Hematopoietic multipotent progenitor cell treated with erythropoietin and hydrocortisone succinate and interleukin-3 and kit ligand, for 17 days (in vitro differentiated cells): ENCODE data around the gene PSMD10.

Source experiments
- DNase-seq: peaks from one replicate; pipeline ENCODE4 v3.0.0-alpha.2; 2015; ENCODE audit warnings: low spot score

PSMD10 gene

GRCh38 chrX:108091264-108091877, at the start of gene PSMD10, which contains the start of gene ATG4A:
TSS of gene PSMD10 (minus strand) at chrX:108091542. CDS start at chrX:108091520, 22 bp downstream.
TSS of gene ATG4A (plus strand) at chrX:108091778. CDS start at chrX:108091827, 49 bp downstream.
- DNase-seq = peak; percentile 93

GRCh38 chrX:108138814-108139702, 47.7 kb upstream of the PSMD10 start:
- DNase-seq = peak; percentile 37

- DNase-seq = peak; percentile 14
Measured at GRCh38 chrX:108134724-108135123, 43.4 kb upstream of the PSMD10 start.

GRCh38 chrX:108132876-108133275, 41.5 kb upstream of the PSMD10 start:
- DNase-seq = no peak

GRCh38 chrX:108132034-108132433, 40.7 kb upstream of the PSMD10 start:
- no peak for DNase-seq

- no peak for DNase-seq
Measured at GRCh38 chrX:108131471-108131870, 40.1 kb upstream of the PSMD10 start.

- no peak for DNase-seq
Measured at GRCh38 chrX:108130889-108131288, 39.5 kb upstream of the PSMD10 start.

- DNase-seq = no peak
Measured at GRCh38 chrX:108127152-108127551, 35.8 kb upstream of the PSMD10 start.

- DNase-seq = no peak
Measured at GRCh38 chrX:108126661-108127060, 35.3 kb upstream of the PSMD10 start.

- DNase-seq = no peak
Measured at GRCh38 chrX:108123591-108124366, 32.4 kb upstream of the PSMD10 start.

GRCh38 chrX:108122748-108123147, 31.4 kb upstream of the PSMD10 start:
- no peak for DNase-seq

- DNase-seq = no peak
Measured at GRCh38 chrX:108121291-108121690, 29.9 kb upstream of the PSMD10 start.

- no peak for DNase-seq
Measured at GRCh38 chrX:108117988-108118387, 26.6 kb upstream of the PSMD10 start.

- DNase-seq = no peak
Measured at GRCh38 chrX:108114541-108114940, 23.2 kb upstream of the PSMD10 start.

- no peak for DNase-seq
Measured at GRCh38 chrX:108105473-108105872, 14.1 kb upstream of the PSMD10 start.

- DNase-seq = no peak
Measured at GRCh38 chrX:108097380-108097779, 6.0 kb upstream of the PSMD10 start.

GRCh38 chrX:108091878-108092291, 543 bp upstream of the PSMD10 start:
- DNase-seq = peak; percentile 73

GRCh38 chrX:108090491-108091263, 665 bp downstream of the PSMD10 start:
- DNase-seq = peak; percentile 65

GRCh38 chrX:108088511-108088910, 2.8 kb downstream of the PSMD10 start:
- DNase-seq = peak; percentile 73

GRCh38 chrX:108087792-108088191, 3.5 kb downstream of the PSMD10 start:
- peak; percentile 28 for DNase-seq

- DNase-seq = no peak
Measured at GRCh38 chrX:108081110-108081509, 10.2 kb downstream of the PSMD10 start.

- DNase-seq = no peak
Measured at GRCh38 chrX:108072746-108073145, 18.6 kb downstream of the PSMD10 start.
